HG02852 (cell line): ENCODE measurements around the gene HCFC1.
A peak's percentile ranks its signal among the peaks of the same experiment; 100 is the strongest.

ENCODE experiments used
- ATAC-seq: cut with Tn5 transposase; IDR thresholded peaks from one replicate; pipeline ENCODE4 v1.9.1; 2021; ENCODE audit warnings: mild to moderate bottlenecking, moderate library complexity; ENCODE audit not compliant: unreplicated experiment

HCFC1 gene

DNA sequence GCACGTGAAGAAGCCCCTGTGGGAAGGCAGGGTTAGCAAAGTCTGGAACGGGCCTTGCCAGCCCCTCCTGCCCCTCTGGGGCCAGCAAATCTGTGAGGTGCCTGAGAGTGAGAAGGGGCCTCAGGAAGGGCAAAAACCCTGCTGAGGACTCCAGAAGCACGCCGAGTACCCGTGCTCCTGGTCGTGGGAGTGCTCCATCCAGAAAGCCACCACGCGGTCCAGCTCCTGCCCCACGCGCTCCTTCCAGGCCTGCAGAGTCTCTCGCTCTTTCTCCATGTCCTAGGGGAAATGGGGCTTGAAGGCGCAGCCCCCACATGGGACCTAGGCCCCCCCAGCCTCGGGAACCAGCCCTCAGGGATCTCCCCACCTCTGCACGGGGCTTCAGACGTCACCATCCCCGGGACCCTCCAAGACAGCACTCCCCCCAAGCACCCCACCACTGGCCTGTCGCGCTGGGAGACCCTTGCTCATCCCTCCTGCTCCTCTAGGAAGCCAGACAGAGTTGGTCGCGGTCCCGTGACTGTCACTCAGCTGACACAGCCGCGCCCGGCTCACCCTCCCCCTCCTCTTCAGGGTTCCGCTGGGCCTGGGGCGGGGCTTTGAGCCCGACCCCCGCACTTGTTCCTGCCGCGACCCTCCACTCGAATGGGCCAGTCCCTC is 27.3 kb downstream of the HCFC1 start, which contains the start of gene RENBP:
Gene RENBP (minus strand): TSS at position 504 of the 660 bp plus-strand sequence. CDS start 33 bp downstream, at position 471.
- ATAC-seq, result no peak

DNA sequence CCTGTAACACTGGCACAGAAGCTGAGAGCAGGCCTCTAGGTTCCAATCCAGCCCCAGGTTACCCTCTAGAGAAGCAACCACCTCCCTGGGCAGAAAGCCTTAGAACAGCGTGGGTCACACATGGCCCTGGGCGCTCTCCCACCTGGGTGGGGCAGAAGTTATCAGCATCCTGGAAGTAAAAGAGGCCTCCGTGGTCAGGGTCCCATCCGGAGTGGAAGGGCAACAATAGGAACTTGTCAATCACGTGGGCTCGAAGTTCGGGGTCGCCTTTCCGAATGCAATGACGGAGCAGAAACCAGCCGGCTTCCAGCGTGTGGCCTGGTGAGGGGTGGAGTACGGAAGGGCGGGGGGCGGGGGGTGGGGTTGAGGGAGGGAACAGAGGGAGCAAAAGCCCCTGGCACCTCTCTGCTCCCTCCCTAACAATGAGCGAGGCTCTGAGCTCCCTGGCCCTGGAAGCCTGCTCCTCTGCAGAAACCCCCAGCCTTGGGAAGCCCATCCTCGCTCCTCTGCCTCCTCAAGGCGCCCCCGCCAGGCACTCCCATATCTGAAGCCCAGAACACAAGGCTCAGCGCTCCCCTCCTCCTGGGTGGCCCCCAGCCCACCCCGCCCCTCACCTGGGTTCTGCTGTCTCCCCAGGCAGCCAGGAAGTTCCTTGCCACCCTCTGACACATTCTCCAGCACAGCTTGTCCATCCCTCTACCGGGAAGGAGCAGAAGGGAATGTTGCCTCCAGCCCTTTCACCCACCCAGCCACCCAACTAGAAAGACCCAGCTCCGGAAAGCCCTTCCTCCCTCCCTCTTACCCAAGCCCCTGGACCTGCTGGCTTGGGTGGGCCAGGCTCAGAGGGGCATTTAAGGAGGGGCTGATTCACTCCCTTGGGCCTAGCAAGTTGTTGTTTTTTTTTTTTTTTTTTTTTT is 30.0 kb downstream of the HCFC1 start:
- ATAC-seq, result no peak

DNA sequence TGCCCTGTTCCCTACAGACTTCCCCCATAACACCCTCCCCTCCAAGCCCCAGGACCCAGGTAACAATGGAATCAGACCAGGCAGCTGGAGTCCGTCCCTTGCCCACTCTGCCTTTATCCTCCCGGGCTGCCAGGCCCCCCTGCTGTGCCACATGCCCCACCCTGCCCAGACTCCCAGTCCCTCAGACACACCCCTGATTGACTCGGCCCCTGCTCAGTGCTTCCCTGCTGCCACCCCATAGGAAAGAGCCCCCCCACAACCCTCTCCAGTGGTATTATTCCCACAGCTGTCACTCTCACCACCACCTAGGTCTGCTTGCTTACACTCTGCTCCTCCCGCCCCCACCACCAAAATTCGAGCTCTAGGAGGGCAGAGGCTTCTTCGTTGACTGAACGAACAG is 32.0 kb downstream of the HCFC1 start:
- ATAC-seq, result no peak

DNA sequence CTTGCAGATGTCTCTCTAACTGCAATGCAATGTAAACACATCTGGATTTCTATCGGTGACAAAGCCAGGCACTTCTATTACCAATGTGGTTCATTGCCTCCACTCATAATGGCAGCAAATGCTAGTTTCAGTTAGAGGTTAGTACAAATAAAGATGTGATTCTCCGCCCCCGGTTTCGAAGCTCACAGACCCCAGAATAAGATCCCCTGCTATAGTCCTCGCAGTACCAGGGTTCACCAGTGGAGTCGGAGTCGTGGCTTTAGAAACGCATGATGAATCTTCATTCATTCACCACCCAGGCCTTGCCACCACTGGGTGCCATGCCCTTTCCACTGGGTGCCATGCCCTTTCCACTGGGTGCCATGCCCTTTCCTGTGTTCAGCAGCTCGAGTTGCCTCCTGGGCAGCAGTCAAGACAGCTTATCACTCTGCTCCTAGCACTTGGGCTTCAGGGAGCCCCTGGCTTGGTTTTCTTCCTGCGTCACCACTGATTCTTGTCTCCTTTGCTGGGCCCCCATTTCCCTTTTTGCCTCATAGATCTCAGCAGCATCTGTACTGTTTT is 33.3 kb downstream of the HCFC1 start:
- ATAC-seq, result no peak

DNA sequence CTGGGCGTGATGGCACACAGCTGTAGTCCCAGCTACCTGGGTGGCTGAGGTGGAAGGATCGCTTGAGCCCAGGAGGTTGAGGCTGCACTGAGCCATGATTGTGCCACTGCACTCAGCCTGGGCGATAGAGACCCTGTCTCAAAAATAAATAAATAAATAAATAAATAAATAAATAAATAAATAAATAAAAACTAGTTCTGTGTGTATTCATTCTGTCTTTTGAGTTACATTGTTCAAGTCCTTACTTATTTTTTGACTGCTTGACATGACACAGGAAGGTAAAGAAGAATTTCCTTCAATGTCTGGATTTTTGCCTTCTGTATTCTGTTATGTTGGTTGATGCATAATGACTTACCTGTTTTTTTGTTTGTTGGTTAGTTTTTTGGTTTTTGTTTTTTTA is 34.6 kb downstream of the HCFC1 start:
- ATAC-seq, result no peak

DNA sequence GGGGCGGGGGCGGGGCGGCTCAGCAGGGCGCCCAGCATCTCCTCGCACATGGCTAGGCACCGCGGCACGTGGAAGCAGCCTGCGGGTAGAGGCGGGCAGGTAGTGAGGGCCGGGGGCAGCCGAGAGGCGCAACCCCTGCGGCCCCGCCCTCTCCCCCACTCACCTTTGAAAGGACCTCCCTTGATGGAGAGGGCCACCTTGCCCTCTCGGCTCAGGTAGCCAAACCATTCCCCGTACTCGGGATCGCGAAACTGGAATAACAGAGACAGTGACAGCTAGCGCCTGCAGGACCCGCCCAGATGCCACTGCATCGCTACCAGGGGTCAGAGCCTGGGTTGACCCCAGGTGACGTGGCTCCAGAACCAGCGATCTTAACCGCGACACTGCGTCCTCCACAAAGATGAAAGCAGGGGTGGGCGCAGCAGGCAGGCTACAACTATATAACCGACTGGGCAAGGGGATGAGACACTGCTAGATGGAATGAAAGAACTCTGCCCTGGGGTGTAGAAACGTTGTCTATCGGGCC is 36.2 kb downstream of the HCFC1 start:
- ATAC-seq, result peak; percentile 3

DNA sequence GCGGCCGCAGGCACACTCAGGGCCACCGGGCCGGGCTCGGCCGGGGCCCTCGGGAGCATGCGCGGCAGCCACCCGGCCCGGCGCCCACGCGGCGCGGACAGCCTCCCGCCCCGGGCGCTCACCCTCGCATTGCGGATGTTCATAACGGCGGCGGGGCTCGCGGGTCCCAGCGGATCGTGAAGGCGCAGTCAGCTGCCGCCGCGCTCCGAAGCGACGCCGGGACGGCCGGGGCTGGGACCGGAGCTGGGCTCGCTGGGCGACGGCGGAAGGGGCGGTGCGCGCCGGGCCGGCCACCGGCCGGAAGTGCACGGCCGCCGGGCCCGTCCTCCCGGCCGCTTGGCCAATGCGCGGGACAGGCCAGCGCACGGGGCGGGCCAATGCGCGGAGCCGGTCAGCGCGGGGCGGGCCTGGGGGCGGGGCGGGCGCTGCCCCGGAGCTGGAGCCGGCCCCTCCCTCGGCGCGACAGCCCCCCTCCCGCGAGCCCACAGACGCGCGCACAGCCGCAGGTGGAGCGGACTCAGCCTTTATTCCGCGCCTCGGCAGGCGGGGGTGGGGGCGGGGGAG is 36.8 kb downstream of the HCFC1 start, which contains the start of gene NAA10:
Gene NAA10 (minus strand): TSS at position 276 of the 564 bp plus-strand sequence. CDS start 133 bp downstream, at position 143.
- ATAC-seq, result peak; percentile 86

DNA sequence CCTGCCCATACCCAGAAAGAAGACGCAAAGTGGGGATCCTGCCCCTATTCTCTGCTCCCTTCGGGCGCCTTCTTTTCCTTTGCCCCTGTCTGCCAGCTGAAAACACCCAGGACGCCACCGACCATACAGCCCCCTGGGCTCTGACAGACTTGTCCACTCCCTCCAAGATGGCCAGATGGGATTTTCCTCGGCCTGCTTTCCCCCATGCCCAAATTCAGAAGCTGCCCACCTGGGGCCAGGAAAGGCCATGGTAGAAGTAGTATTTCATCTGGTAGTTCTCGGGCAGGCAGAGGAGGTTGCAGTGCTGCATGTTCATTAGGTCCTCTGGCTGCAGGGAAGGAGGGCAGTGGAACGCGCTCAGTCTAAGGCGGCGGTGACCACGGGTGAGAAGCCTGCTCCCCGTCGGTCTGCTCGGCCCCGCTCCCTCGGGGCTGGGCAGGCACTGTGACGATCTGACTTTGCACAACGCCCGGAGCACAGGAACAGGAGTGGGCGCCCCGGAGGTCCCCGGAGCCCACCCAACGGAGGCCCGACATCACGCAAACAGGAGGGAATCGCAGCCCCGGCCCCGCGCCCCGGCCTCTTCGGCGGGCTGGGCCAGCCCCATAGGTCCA is 37.4 kb downstream of the HCFC1 start:
- ATAC-seq, result peak; percentile 15

DNA sequence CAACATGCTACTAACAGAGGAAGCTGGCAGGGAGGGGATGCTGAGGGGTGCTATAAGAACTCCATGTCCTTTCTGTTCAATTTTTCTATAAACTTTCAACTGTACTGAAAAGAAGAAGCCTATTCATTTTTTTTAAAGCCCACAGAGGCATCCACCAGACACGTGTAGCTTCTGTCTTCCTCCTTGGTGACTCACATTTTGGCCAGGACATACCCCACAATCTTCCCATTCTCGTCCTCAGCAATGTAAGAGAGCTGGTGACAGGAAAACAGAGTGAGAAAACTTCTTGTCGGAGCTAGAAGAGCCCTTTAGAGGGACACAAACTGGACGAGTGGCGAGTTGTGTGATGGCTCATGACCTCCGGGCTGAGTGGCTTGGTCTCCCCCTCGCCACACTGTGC is 37.9 kb downstream of the HCFC1 start:
- ATAC-seq, result no peak

DNA sequence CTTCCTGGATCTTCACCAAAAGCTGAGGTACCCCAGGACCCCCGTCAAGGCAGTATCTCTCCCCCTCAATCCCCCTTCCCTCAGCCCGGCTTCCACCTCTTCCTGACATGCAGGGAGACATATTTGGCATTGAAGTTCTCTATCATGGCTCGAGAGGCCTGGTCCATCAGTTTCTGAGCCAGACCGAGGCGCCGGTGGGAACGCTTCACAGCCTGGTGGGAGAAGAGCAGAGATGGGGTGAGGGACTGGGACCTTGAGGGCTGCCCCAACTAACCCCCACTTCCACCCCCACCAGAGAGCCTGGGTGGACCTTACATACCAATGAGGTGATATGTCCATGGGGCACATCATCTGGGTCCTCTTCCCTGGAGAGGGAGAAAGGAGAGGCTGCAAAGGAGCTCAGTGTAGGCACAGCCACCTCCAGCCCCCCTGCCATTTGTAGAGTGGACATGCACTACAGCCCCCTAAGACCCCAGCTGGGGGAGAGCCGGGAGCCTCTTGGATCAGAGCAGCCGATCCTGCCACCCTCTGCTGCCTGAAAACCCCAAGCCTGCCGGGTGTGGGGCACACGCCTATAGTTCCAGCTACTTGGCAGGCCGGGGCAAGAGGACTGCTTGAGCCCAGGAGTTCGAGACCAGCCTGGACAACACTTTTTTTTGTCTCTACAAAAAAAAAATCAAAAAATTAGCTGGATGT is 39.2 kb downstream of the HCFC1 start:
- no peak for ATAC-seq

DNA sequence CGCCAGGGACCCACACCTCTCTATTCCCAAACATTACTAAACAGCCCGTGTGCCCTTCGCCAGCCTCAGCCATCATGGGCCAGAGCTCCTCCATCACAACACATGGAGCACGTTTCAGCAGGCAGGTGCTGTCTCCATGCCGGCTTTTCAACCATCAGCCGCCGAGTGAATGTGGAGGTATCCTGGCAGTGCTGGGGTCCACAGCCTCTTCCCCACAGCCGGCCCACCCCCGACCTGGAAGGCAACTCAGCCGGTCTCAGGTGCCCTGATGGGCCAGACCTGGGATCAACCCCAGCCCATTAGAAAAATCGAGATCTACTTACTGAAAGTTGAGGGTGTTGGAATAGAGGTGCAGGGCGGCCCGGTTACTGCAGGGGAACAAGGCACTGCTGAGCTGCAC is 39.9 kb downstream of the HCFC1 start:
- no peak for ATAC-seq

DNA sequence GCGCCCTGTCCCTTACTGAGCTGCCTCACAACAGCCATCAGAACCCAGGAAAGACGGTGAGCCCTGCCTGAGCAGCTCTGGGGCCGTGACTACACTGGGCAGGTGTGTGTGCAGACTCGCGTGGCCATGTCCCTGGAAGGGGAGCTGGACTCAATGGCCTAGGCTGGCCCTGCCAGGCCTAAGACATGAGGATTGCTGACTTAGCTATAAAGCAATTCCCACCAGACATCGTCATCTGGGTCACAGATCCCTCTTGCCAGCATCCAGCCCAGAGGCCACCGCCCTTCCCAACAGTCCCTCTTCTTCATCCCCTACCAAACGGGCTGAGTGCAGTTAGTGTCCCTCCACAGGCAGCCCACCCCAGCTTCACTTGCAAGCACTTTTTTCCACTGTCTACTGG is 40.5 kb downstream of the HCFC1 start:
- ATAC-seq, result no peak

DNA sequence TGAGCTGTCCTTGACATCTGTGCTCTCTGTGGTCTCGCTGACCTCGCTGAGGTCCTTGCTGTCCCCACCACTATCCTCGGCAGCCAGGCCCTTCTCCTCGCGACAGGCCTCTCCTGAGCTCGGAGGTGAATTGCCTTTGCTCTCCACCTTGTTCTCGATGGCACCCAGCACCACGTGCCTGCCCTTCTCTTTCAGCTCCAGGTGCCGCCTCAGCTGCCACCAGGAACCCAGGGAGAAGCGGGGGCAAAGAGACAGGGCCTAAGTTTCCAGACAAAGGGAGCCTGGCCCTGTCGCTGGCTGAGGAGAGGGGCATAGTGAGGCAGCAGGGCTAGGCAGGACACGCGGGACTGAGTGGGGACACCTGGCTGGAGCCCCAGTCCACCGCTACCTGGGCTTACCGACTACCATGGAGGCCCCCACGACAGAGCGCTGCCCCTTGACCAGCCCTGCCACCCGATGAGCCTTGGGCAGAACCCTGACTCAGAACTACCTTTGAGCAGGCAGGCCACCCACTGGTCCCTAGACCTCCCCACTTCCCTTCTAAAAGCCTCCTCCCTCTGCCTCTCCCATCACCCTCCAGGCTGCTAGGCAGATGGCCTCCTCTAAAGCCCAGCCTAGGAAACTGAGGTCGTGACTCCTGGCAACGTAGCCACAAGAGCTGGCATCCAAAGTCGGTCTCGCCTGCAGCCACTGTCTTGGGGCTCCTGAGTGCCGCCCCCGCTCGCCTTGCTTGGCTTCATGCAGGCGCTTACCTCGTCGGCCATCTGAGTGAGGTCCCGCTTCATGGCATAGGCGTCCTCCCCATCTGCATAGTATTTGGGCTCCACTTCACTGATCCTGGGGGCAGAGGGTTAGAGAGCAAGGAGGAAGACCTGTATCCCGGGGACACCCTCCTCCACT is 41.4 kb downstream of the HCFC1 start:
- ATAC-seq, result no peak

DNA sequence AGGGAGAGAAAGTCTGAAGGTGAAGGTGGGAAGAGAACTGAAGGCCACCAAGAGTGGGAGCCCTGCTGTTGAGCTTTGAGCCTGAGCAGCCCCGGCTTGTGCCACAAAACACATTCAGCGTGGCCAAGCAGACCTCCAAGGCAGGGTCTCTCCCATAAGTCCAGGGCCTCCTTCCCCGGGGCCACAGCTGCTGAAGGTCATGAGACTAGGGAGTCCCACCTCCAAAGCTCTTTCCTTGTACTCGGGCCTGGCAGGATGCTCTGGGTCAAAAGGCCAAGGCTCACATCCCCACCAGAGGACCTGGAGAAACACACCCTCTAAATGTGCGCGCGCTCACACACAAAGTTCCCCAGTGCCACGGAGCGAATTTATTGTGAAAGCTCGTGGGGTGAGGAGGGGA is 42.0 kb downstream of the HCFC1 start:
- ATAC-seq, result no peak

DNA sequence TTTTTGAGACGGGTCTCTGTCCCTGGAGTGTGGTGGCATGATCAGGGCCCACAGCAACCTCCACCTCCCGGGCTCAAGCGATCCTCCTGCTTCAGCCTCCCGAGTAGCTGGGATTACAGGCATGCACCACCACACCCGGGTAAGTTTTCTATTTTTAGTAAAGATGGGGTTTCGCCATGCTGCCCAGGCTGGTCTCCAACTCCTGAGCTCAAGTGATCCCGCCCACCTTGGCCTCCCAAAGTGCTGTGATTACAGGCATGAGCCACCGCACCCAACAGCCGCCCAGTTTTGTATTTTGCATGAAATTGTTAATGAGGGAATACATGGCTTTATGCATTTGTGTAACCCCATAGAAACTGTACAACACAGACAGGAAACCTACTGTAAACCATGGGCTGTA is 42.8 kb downstream of the HCFC1 start:
- ATAC-seq, result no peak

DNA sequence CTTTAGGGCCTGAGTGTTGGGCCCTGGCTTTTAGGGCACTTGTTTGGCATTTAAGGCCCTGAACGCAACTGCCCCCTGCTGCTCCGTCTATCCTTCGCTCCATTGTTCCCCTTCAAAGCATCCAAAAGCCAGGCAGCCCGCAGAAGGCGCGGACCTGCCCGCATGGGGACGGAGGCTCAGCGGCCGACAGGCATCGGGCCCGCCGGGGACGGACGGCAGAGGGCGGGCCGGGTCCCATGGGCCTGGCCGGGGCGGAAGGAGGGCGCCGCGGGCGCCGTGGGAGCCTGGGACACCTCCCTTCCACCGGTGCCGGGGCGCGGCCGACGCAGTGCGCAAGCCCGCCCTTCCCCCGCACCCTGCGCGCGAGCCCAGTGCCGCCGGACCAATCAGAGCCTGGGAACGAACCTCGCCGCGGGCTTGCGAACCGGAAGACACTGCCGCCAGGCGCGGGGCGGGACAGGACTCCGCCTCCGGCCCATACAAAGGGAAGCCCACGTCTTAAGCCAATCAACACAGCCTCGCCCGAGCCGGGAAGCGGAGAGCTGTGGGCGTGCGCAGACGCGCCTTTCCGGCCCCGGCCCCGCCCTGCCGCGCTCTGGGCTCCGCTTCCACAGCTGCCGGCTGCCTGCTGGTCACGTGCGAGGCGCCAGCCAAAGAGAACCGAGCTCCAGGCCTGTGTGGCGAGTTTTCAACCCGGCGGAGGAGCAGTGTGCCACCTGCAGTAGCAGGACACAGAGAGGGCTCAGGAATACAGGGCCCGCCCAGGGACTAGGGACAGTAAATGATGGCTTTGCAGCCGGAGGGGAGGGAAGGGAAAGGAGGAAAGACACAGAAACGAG is 43.5 kb downstream of the HCFC1 start:
- peak; percentile 73 for ATAC-seq

DNA sequence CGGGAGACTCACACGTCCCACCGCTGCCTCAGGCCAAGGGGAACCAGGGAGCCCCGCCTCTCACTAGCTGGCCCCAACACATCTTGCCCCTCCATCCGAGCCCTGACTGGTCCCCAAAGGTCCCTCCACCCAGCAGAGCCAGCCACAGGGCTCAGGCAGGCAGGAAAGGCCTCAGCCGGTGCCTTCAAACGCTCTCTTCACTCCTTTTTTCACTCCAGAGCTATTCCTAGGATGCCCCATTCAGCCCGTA is 44.0 kb downstream of the HCFC1 start:
- ATAC-seq, result no peak

DNA sequence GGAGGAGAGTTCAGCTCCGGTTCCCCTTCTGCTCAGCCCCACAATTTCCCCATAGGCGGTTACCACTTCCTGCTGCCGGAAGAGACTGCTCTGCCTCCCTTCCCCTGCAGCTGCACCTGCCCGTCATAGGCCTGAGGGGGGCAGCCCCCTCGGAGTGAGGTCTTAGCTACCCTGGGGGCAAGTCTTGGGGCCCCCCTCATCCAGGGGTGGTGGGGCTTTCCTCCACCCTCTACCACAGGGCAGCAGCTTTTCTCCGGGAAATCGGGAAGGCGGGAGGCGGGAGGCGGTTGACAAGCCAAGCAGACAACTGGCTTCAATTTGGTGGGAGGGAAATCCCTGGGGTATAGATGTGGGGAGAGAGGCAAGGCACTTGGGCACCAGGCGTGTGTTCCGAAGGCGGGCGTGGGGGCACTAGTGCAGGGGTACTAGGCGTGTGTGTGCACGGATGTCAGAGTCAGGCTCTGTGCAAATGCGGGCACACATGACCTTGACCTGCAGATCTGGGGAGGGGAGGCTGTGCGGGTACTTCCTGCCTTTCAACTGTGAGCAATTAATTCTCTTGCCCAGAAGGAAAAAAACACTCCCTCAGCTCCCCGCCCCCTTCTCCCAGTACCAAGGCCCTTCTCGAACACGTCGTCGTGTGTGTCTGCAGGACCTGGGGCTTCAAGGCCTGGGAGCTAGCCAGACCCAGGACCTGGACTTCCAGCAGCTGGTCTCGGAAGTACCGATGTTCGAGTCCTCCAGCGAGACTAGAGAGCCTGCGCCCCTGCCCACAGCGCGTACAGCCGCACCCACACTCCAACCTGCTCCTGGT is 44.6 kb downstream of the HCFC1 start:
- peak; percentile 49 for ATAC-seq
